Left hindlimb (tissue), 1 donor: Measurements from ENCODE around the gene SMIM23.

Experiments used
- DNase-seq: peaks from one replicate; pipeline ENCODE4 v3.0.0-alpha.2; 2018

Gene SMIM23

GRCh38 chr5:171785517-171785916 lies at the start of gene SMIM23:
TSS of gene SMIM23 (plus strand) at chr5:171785817. CDS start at chr5:171785872, 55 bp downstream.
- DNase-seq, result no peak

GRCh38 chr5:171736976-171737891 lies 48.4 kb upstream of the SMIM23 start:
- peak; percentile 37 for DNase-seq

DNA sequence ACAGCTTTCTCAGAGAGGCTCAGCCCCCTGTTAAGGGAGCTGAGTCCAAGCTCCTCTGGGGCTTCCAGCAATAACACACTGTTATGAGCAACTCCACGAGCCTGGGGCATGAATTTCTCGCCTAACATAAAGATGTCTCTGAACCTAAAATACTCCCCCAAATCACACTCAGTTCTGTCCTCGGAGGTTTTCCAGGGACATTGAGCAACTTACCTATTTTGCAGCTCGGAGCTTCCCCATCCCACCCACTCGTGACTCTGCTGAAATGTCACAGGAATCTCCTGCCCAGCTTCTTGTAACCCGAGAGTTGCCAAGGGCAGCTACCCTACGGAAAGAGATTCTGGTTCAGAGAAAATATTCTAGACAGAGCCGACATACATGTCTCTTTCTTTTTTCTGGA lies 47.1 kb upstream of the SMIM23 start:
- DNase-seq, result no peak

DNA sequence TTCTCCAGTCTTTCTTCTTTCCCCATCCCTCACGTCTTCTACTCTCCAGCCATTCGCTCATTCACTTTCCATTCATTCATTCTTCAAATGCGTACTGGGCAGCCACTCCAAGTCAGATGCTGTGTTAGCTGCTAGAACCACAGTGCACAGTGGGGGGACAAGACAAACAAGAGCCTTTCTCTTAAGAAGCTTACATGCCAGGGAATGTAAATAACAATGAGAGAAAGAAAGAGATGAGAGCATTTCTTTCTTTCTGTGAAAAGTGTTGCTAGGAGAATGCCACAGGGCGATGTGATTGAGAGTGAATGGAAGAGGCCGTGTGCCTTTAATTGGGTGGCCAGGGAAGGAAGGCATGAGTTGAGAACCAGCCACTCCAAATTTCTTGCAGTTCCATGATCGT lies 46.3 kb upstream of the SMIM23 start:
- no peak for DNase-seq

DNA sequence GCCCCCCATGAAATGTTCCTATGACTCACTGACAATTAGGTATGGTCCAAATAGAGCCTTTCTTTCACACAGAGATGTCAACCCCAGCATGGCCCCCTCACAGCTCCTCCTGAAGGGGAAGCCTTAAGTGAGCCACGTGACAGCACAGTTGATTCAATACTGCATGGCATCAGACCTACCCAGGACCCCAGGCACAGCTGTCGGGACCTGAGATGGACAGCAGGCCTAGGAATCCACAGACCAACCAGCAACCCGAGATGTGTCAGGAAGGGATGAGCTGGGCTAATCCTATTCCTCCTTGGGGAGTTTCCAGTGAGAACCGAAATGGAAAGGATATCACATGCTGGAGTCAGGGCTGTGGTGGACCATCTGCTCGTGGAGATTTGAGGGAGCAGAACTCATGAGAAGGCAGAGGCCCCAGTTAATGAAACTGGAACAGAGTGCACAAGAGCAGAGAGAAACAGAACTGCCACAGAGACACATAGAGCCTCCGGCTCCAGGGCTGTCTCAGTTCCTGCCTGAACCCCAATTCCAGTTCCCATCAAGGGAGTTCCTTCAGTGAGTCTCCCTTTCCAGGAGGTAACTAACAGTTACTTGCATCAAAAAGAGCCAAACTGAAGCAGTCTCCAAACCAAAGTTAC lies 42.1 kb upstream of the SMIM23 start:
- no peak for DNase-seq

DNA sequence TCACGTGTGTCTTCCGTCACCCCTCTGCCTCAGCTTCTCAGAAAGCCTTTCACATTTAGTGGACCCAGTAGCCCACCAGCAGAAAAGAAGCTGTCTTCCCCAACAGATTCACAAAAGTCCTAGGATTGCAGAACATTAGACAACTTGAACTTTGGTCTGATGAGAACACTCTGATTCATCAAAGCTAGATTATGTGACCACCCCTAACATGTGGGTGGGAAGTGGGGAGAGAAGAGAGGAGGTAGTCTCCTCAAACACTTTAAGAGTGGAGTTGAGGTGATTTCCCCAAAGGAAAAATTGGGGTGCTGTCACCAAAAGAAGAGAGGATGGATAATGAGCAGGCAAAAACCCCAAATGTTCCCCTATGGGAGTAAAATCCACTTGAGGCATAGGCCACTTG lies 41.4 kb upstream of the SMIM23 start:
- no peak for DNase-seq

DNA sequence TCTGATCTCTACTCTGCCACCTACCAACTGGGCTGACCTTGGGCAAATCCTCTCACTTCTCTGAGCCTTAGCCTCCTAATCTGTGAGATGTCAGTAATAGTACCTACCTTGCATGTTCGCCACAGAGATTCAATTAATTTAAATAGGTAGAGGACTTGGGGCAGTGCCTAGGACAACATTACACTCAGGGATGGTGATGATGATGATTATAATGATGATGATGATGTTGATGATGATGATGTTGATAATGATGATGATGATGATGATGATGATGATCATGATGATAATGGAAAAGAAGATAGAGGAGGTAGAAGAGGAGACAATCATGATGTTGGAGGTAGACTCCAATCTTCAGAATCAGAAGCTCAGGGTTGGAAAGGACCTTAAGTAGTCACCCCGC lies 40.7 kb upstream of the SMIM23 start:
- DNase-seq, result no peak

DNA sequence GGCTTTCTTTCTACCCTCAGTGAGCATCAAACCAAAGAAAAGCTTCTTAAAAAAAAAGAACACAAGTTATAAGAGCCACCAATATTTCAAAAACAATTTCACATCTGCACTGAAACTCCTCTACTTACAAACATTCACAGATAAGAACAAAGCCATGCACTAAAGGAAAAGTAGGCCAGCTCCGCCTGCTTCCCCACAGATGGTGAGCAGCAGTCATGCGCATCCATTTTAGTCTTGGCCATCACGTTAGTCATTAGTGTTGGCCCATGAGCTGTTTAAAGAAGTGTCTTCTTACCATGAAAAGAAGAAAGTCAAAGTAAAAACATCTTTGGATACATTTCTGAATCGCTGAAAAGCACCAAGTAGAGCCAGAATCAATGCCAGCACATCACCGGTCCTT lies 40.0 kb upstream of the SMIM23 start:
- no peak for DNase-seq

DNA sequence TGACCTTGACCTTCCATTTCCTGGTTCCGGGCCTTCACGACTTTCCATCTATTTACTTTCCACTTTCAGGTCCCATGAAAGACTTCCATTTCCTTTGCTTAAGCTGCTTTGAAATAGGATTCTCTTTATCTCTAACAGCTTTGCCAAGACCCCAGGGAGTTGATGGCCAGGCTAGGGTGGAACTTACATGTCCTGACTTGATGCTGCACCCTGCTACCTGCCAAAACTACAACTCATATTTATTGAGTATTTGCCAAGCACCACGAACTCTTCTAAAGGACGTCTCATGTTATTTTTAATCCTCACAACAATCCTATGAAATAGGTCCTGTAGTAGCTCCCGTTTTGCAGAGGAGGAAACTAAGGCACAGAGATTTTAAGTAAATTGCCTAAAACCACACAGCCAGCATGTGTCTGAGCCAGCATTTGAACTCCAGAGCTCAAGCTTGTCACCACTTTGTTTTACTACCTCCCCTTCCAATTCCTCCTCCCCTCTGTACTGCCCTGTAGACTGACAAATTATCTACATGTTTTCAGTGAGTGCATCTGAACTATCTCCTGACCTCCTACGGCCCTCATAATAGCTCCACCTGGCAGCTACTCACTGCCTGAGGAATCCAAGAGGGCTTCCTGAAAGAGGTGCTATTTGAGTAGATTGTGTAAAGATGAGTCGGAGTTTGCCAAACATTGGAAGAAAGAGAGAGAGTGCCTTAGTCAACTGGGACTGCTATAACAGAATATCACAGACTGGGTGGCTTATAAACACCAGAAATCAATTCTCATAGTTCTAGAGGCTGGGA lies 38.4 kb upstream of the SMIM23 start:
- no peak for DNase-seq

GRCh38 chr5:171748720-171749119 lies 36.9 kb upstream of the SMIM23 start:
- no peak for DNase-seq

GRCh38 chr5:171749365-171749764 lies 36.3 kb upstream of the SMIM23 start:
- no peak for DNase-seq

DNA sequence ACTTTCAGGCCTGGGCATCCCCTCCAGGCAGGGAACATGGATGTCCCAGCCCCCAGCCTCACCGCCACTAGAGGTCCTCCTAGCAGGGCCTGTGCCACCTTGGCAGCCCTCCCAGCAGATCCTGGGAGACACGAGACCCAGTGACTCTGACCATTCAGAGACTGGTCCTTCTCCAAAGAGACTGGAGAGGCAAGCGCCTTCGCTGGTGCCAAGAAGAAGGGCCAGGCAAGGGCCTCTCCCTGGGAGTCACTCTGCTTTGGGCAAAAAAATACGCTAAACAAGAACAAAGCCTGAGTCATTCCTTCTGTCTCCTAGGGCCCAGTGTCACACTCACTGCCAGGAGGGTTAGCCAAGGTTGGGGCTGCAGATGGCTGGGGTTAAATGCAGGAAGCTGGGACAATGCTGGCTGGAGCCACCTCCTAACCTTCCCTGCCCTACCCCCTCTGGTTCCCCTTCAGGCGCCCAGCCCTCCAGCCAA lies 35.3 kb upstream of the SMIM23 start:
- DNase-seq, result no peak

DNA sequence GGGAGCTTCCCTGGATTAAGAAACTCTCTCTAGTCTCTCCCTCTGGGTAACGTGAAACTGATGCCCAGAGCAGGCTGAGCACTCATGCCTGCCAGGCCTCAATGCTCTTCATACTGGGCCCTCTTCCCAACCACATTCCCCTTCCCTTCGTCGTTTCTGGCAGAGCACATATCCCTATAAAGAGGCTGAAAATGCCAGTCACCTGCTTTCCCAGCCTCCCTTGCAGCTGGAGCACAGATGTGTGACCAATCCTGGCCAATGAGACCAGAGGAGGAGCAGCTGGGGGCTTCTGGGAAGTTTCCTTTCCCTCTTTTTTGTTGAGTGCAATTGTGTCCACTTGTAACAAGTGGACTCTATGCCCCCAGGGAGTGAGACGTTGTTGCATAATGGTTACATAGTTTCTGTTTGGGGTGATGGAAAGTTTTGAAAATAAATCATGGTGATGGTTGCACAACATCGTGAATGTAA lies 30.2 kb upstream of the SMIM23 start:
- DNase-seq, result no peak

DNA sequence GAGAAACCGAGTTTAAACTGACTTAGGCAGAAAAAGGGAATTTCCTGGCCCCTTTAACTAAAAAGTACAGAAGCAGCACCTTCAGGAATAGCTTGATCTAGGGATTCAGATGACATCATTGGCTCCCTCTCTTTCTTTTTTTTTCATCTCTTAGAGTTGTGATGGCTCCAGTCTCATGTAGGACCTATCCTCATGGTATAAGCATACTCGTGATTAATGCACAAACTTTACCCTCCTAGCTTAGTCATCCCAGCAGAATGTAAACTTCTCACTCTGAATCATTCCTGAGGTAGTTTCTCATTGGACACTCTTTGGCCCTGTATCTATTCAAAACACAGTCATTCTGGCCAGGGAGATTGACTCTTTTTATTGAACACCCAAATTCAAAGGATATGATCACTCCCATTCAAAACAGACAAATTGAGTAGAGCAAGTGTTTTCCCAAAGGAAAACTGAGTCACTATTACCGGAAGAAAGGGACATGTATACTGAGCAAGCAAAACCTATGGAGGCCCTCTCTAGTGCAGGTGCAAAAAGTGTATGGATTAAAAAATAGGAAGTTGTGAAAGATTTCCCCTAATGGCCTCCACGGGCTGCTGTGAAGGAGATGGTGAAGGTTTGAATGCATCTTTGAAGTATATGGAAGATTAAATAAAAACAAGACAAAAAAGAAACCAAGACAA lies 27.6 kb upstream of the SMIM23 start:
- no peak for DNase-seq

DNA sequence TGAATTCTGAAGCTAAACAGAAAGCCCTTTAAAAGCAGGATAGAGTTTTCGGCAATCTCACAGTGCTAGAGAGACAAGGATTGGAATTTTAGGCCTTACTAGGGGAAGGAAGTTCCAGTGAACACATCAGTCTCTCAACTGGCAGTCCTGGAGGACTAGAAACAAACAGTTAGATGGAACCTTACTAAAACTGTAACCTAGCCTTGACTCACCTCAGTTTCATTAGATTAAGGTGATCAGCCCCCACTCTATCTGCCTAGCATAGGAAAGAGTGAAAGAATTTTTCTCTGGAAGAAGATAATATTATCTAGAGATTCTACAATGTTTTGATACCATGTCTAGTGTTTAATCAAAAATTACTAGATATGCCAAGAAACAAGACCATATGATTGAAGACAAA lies 25.8 kb upstream of the SMIM23 start:
- no peak for DNase-seq

GRCh38 chr5:171762021-171762608 lies 23.5 kb upstream of the SMIM23 start:
- DNase-seq, result no peak

- DNase-seq, result peak; percentile 64
Observed at GRCh38 chr5:171762903-171763302, 22.7 kb upstream of the SMIM23 start.

DNA sequence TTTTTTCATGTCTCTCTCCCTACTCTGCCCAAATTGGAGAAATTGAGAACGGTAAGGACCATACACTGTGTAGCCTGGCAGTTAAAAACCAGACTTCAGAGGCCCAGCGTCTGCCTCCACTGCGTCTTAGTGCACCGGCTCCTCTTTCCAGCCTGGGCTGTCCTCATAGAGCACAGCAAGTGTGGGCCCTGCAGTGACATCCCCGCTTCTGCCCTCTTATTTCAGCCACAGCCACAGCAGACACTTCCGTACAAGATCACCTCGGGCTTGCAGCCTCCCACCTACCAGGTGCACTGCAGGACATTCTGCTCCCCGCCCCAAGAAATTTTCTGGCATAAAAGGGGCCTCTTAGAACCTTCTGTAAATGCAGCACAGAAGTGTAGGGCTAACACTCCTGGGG lies 21.4 kb upstream of the SMIM23 start:
- DNase-seq, result no peak

DNA sequence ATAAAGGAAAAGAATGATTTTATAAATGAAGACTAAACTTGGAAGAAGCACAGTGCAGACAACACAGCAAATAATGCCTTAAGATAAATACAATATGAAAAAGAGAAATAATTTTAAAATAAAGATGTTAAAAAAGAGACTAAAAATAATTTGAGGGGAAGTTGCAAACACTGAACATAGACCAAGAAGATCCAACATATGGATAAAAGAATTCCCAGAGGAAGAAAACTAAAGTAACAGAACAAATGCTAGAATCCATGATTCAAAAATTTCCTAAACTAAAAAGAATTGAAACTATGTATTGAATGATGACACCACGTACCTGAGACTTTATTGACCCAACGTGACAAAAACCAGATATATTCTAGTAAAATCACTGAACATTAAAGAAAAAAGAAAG lies 18.7 kb upstream of the SMIM23 start:
- no peak for DNase-seq

DNA sequence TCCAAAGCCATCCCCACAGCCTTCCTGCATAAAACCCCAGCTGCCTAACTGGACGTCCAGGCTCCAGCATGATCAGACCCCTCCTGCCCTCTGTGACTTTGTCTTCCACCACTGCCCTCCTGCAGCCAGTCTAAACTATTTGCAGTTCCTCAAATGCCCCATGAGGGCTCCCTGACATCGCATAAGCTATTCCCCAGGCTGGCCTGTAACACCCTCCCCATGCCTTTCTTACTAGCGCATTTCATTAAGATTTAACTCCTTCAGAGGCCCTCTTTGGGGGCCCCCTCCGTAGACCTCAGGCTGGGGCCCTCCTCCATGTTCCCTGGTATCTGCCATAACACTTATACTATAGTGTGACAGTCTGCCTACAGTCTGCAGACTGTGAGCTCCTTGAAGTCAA lies 15.5 kb upstream of the SMIM23 start:
- no peak for DNase-seq

DNA sequence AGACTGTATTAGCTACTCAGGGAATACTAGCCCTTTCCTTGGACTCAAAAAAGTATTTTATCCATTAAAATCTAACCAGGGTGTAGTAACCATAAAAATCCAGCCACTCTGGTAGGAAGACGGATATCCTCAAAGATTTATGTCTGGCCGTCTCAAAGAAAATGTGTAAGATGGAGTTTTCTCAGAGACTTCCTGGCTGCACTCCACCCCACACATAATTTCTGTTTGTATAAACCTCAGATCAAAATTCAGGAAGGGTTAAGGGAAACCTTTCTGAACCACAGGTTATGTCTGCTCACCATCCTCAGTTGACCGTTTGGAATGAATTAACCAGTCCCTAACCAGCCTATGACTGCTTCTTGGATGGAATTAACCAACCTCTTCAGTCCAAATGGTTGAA lies 13.8 kb upstream of the SMIM23 start:
- no peak for DNase-seq

- DNase-seq, result no peak
Observed at GRCh38 chr5:171773106-171773505, 12.5 kb upstream of the SMIM23 start.
